Activated CD4-positive, alpha-beta T cell treated with anti-CD3 and anti-CD28 coated beads, Interleukin-2, amount 10 ng/mL, durations not matched to agents 7 days and 5 days (primary cell): ENCODE results near the gene TADA1. TPM values are rescaled to one million over a fixed set of nuclear protein-coding genes. Genes with fewer than 3 reads are reported as not detected.
"Not testable (repeated sequence)": the region's sequence is repeated elsewhere in the genome, so short reads cannot be mapped to it uniquely, and the experiment has no call there.

Experiments
- CTCF ChIA-PET: fragments of 350-600 bp; sonication (Branson Sonifier 250); formaldehyde crosslinking; loops from one replicate; lab custom pipeline; 2021; ENCODE audit warnings: antibody characterized with exemption; lab: Charles Lee
- POLR2A ChIA-PET: fragments of 350-600 bp; sonication (Branson Sonifier 250); formaldehyde crosslinking; loops from one replicate; lab custom pipeline; 2021; ENCODE audit warnings: antibody characterized with exemption; lab: Charles Lee
- DNase-seq: peaks from one replicate; pipeline ENCODE4 v3.0.0-alpha.2; 2020
- H3K27ac Mint-ChIP-seq: one replicate; pipeline ENCODE4 v1.8.0; 2021; ENCODE audit warnings: mild to moderate bottlenecking, moderate library complexity, mixed read lengths
- H3K27me3 Mint-ChIP-seq: one replicate; pipeline ENCODE4 v1.8.0; 2021; ENCODE audit warnings: mixed read lengths
- H3K36me3 Mint-ChIP-seq: one replicate; pipeline ENCODE4 v1.8.0; 2021; ENCODE audit warnings: low read depth, mixed read lengths
- H3K4me1 Mint-ChIP-seq: one replicate; pipeline ENCODE4 v1.8.0; 2021; ENCODE audit warnings: mixed read lengths
- H3K4me3 Mint-ChIP-seq: one replicate; pipeline ENCODE4 v1.8.0; 2021; ENCODE audit warnings: mild to moderate bottlenecking, moderate library complexity, mixed read lengths
- H3K9me3 Mint-ChIP-seq: one replicate; pipeline ENCODE4 v1.8.0; 2021; ENCODE audit warnings: mixed read lengths
- total RNA-seq, 2 experiments: library from RNA; stranded (reverse); gene quantifications; one replicate each; pipeline ENCODE4 v1.2.3, GENCODE V29; 2021

Gene TADA1
- total RNA-seq, 2 experiments from 2014 or later: 17.0 to 18.8 TPM

DNA sequence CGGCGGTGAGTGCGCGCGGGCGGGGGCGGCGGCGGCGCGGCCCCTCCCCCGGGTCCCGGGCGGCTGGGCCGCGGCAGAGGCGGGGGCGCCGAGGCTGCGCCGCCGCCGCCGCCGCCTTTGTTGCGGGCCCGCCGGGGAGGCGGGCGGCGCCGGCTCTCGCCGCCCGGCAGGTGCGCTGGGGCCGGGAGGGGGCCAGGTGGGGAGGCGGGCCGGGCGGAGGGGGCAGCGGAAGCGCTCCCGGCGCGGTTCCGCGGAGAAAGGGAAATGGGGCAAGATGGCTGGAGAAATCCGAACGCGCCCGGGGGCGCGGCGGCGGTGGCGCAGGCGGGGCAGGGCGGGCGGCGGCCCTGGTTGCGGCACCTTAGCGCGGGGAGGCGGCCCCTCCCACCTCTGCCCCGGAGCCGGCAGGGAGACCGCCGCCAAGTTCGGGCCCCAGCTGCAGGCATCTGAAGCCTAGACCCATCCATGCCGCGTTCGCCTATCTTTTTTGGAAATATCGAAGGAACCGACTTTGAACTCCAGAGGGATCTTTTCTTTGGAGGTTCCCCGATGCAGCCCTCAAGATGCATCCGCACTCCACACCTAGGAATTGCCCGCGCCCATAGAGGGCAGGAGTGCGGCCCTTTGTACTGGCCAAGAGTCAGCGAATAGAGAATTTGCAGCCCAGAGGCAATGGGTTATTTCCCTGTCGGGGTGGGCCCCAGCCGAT lies 36.3 kb downstream of the TADA1 start:
- peak overlapping the region; percentile 85 for H3K27ac Mint-ChIP-seq
- H3K27me3 Mint-ChIP-seq: no peaks in the 10 kb centered on the region
- peaks cover 43% of the 10 kb centered on the region for H3K36me3 Mint-ChIP-seq
- ChIA-PET CTCF (interaction anchor here (0.9 to 1.6 kb wide), 3 partner anchors 11 to 70 kb away, joined by 3 to 4 read pairs (median 4); no protein-coding TSS in a partner anchor), POLR2A (interaction anchor here (1.3 kb wide), 1 partner anchor 381 kb away, joined by 4 read pairs; the partner anchor contains the start of gene POU2F1)
- H3K4me3 Mint-ChIP-seq: peak overlapping the region; percentile 81
- no peaks in the 10 kb centered on the region for H3K9me3 Mint-ChIP-seq
- H3K4me1 Mint-ChIP-seq: peaks cover 52% of the 10 kb centered on the region
- peak; percentile 44 for DNase-seq

DNA sequence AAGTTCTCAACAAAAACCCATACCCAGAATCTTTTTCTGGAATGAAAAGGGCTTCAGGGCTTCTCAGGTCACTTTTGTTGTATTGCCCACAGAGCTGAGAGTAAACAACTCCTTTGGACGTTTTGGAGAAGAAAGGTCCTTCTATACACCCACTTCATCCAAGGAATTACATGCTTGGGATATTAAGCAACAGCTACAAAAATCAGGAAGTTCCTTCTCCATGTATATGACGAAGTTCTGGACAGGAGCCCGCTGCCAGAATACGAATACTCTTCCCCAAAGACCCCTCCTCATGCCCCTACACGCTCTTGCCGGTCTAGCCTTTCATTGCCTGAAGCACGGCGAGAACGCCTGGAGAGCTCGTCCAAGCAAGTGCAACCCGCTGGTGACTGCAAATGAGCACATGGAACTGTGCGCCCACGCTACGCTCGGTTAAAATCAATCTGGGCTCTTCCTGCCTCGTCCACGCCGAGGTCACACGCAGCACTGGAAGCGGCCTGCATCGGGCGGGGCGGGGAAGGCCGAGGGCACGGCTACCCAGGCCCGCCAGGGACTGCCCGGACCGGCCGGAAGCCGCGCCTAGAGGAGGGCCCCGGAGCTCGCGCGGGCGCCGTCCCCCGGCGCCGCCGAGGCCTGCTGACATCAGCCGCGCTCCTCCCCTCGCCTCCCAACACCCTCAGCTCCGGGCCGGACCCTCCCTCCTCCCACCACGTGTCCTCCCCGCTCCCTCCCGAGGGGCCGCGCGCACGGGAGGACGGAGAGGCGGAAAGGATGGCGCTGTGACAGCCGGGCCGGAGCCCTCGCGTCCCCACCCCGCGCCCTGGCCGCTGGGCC lies 37.1 kb downstream of the TADA1 start, which contains the start of gene POGK:
Gene POGK, plus strand, starts transcription at position 710 of the 834 bp plus-strand sequence. CDS start 1,482 bp downstream, outside the sequence.
- ChIA-PET POLR2A (interaction anchor here (1.3 kb wide), 1 partner anchor 381 kb away, joined by 4 read pairs; the partner anchor contains the start of gene POU2F1), CTCF (interaction anchor here (0.9 to 1.3 kb wide), 2 partner anchors 10 to 71 kb away, joined by 3 to 4 read pairs; no protein-coding TSS in a partner anchor)

DNA sequence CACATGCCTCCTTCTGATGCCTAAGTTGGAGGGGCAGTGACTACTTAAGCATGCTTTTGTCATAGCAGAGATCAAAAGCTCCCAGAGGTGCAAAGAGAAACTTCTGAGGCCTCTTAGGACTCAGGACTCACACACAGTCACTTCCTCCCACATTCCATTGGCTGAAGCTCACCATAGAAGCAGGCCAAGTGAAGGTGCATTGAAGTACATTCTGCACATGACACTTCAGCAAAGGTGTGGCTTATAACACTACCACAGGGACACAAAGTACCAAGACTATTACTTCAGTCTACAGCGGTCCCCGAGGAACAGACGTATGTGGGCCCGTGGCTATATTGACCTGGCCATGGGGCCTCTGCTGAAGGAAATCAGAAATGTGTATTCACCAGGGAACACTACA lies 39.3 kb downstream of the TADA1 start:
- Mint-ChIP-seq H3K9me3 (peaks cover 2% of the 10 kb centered on the region), H3K27me3 (no peaks in the 10 kb centered on the region), H3K4me3 (no peak overlapping the region), H3K27ac (peak overlapping the region; percentile 28), H3K4me1 (peaks cover 36% of the 10 kb centered on the region), H3K36me3 (peaks cover 15% of the 10 kb centered on the region)
- no peak for DNase-seq
- POLR2A ChIA-PET: no interaction called here
- CTCF ChIA-PET: interaction anchor here (0.5 kb wide), 1 partner anchor 1076 kb away, joined by 4 read pairs; no protein-coding TSS in a partner anchor

More for the DNA sequence above, 37.1 kb downstream of the TADA1 start, which contains the start of gene POGK:
- H3K36me3 Mint-ChIP-seq: peaks cover 36% of the 10 kb centered on the region
- DNase-seq: peak; percentile 85
- peak within 1 kb of the TSS; percentile 94 for H3K27ac Mint-ChIP-seq
- no peaks in the 10 kb centered on the region for H3K9me3 Mint-ChIP-seq
- H3K4me3 Mint-ChIP-seq: peak within 1 kb of the TSS; percentile 81
- peaks cover 45% of the 10 kb centered on the region for H3K4me1 Mint-ChIP-seq
- no peaks in the 10 kb centered on the region for H3K27me3 Mint-ChIP-seq

DNA sequence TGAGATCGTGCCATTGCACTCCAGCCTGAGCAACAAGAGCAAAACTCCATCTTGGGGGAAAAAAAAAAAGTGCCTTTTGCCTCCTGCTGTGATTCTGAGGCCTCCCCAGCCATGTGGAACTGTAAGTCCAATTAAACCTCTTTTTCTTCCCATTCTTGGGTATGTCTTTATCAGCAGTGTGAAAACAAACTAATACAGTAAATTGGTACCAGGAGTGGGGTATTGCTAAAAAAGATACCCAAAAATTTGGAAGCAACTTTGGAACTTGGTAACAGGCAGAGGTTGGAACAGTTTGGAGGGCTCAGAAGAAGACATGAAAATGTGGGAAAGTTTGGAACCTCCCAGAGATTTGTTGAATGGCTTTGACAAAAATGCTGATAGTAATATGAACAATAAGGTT lies 46.3 kb downstream of the TADA1 start:
- H3K27ac Mint-ChIP-seq, CTCF ChIA-PET, H3K4me1 Mint-ChIP-seq, H3K36me3 Mint-ChIP-seq, H3K27me3 Mint-ChIP-seq, POLR2A ChIA-PET, DNase-seq, H3K4me3 Mint-ChIP-seq: not testable (repeated sequence)
- peaks cover 20% of the 10 kb centered on the region for H3K9me3 Mint-ChIP-seq

DNA sequence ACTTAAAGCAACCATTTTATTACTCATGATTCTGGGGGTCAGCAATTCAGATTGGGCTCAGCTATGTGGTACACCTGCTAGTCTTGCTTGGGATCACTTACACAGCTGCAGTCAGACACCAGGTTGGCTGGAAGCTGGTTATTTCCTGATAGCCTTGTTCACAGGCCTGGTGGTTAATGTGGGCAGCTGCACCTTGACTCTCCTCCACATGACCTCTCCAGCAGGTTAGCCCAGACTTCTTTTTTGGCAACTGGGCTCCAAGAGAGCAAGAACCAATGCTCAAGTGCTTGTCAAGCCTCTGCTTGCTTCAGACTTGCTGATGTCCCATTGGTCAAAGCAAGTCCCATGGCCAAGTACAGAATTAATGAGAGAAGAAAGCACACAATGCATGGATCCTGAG lies 48.6 kb downstream of the TADA1 start:
- ChIA-PET POLR2A (no interaction called here), CTCF (interaction anchor here (0.6 to 1.0 kb wide), 2 partner anchors 10 to 16 kb away, joined by 3 read pairs; no protein-coding TSS in a partner anchor)
- Mint-ChIP-seq H3K27ac (no peak overlapping the region), H3K4me3 (no peak overlapping the region), H3K27me3 (peaks cover 2% of the 10 kb centered on the region), H3K9me3 (peaks cover 20% of the 10 kb centered on the region), H3K36me3 (peaks cover 3% of the 10 kb centered on the region), H3K4me1 (no peaks in the 10 kb centered on the region)
- DNase-seq: no peak

DNA sequence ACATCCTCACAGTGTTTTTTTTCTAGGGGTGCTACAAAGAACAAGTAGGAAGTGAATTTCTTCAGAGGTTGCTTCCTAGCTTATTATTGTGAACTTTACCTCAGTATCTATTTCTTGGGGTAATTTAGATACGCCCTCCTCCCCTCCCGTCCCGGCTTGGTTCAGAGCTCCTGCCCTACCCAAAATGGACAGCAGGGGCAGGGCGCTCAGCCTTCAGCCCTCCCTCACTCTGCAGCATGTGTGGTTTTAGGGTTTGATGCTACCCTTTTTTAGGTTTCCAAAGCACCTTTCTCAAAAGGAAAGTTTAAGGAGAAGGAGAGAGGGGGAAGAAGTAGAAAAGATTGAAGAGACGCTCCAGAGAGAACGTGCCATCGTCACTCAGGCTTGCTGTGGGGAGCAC lies 53.7 kb downstream of the TADA1 start:
- H3K27ac Mint-ChIP-seq: no peak overlapping the region
- DNase-seq: no peak
- H3K36me3 Mint-ChIP-seq: no peaks in the 10 kb centered on the region
- POLR2A ChIA-PET: no interaction called here
- H3K4me3 Mint-ChIP-seq: no peak overlapping the region
- no peaks in the 10 kb centered on the region for H3K27me3 Mint-ChIP-seq
- no peaks in the 10 kb centered on the region for H3K4me1 Mint-ChIP-seq
- H3K9me3 Mint-ChIP-seq: peaks cover 14% of the 10 kb centered on the region
- CTCF ChIA-PET: interaction anchor here (0.7 kb wide), 1 partner anchor 460 kb away, joined by 5 read pairs; no protein-coding TSS in a partner anchor

DNA sequence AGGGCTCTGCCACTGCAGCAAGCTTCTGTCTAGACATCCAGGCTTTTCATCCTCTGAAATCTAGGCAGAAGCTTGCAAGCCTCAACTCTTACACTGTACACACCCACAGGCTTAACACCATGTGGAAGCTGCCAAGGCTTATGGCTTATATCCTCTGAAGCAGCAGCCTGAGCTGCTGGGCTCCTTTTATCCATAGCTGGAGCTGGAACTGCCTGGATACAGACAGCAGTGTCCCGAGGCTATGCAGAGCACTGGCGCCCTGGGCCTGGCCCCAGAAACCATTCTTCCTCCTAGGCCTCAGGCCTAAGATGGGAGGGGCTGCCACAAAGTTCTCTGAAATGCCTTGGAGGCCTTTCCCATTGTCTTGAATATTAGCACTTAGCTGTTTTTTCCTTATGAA lies 56.1 kb downstream of the TADA1 start:
- H3K4me1 Mint-ChIP-seq: no peaks in the 10 kb centered on the region
- peaks cover 4% of the 10 kb centered on the region for H3K27me3 Mint-ChIP-seq

DNA sequence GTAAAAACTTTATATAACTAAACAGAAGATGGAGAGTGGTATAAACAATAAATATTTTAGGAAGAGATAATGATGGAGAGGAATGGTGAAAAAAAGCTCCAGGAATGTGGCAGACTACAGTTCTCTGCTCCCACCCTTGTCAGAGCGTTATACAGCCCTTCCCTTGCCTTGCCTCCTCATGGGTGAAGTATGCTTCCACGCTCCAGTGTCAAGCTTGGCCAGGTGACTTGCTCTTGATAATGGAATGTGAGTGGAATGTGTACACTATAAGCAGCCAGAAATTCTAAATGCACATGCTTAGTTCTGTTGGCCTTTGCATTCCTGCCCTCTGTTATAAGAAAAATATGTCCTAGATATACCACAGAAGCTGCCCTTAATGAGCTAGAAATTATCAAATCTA lies 61.5 kb downstream of the TADA1 start:
- H3K9me3 Mint-ChIP-seq: peaks cover 4% of the 10 kb centered on the region
- H3K27ac Mint-ChIP-seq: no peak overlapping the region
- peaks cover 20% of the 10 kb centered on the region for H3K27me3 Mint-ChIP-seq
- H3K4me3 Mint-ChIP-seq: no peak overlapping the region
- ChIA-PET POLR2A (no interaction called here), CTCF (no interaction called here)
- no peaks in the 10 kb centered on the region for H3K4me1 Mint-ChIP-seq
- no peaks in the 10 kb centered on the region for H3K36me3 Mint-ChIP-seq
- no peak for DNase-seq

More for the DNA sequence above, 56.1 kb downstream of the TADA1 start:
- Mint-ChIP-seq H3K27ac (no peak overlapping the region), H3K9me3 (peaks cover 14% of the 10 kb centered on the region), H3K36me3 (no peaks in the 10 kb centered on the region), H3K4me3 (no peak overlapping the region)
- CTCF ChIA-PET: no interaction called here
- no peak for DNase-seq
- POLR2A ChIA-PET: no interaction called here

DNA sequence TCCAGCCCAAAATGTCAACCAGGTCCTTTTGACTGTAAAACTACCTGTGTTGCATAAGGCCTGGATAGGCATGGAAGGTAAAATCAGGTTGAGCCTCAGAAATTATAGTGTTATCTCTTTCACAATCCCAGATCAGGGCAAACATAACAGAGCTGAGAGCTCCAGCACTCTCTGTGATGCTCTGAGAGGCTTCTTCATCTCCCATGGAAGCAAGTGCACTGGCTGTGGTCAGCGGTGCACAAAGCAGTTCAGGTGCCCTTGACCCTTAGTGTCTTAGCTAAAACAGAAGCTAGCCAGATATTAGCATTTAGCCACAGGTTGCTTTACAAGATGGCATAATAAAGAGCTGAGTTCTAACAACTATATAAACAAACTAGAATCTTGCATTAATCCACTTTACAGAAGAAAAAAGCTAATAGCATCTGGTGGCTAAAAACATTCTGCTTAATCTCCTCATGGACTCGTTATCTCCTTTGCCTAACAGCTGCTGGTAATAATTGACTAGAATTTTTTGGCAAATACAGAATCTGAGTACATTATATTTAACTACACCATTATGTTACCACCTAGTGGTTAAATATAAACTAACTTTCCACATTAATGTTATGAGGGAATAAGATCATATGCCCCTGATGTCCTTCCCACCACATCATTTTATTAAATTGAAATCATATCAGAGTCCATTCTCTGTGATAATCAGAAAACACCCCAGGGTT lies 62.4 kb downstream of the TADA1 start:
- ChIA-PET CTCF (interaction anchor here (1.1 kb wide), 1 partner anchor 245 kb away, joined by 3 read pairs; no protein-coding TSS in a partner anchor), POLR2A (no interaction called here)
- Mint-ChIP-seq H3K27me3 (peaks cover 20% of the 10 kb centered on the region), H3K36me3 (no peaks in the 10 kb centered on the region), H3K4me1 (no peaks in the 10 kb centered on the region), H3K9me3 (no peaks in the 10 kb centered on the region), H3K27ac (no peak overlapping the region), H3K4me3 (no peak overlapping the region)
- DNase-seq: no peak

DNA sequence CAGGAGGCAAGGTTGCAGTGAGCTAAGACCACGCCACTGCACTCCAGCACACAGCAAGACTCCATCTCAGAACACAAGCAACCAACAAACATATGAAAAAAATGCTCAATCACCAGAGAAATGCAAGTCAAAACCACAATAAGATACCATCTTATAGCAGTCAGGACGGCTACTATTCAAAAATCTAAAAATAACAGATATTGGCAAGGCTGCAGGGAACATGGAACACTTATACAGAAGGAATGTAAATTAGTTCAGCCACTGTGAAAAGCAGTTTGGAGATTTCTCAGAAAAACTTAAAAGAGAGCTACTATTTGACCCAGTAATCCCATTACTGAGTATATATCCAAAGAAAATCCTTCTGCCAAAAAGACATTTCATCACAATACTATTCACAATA lies 64.4 kb downstream of the TADA1 start:
- Mint-ChIP-seq H3K27me3 (peaks cover 20% of the 10 kb centered on the region), H3K36me3 (no peaks in the 10 kb centered on the region), H3K4me1 (no peaks in the 10 kb centered on the region), H3K9me3 (no peaks in the 10 kb centered on the region), H3K4me3 (no peak overlapping the region), H3K27ac (no peak overlapping the region)
- no peak for DNase-seq
- ChIA-PET CTCF (no interaction called here), POLR2A (no interaction called here)

DNA sequence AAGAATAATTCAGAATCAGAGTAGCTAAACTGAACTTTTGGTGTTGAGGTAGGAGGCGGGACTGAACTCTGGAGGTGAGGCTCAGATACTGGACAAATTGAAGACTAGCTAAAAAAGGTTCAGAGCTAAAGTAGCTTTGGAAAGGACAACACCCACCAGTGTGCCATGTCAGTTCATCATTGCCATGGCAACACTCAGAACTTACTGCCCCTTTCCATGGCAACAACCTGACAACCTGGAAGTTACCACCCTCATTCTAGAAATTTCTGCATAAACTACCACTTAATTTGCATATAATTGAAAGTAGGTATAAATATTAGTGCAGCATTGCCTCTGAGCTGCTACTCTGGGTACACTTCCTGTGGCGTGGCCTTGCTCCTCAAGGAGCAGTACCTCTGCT lies 67.1 kb downstream of the TADA1 start:
- no peaks in the 10 kb centered on the region for H3K9me3 Mint-ChIP-seq
- H3K4me1 Mint-ChIP-seq: no peaks in the 10 kb centered on the region
- no peak overlapping the region for H3K27ac Mint-ChIP-seq
- H3K27me3 Mint-ChIP-seq: peaks cover 16% of the 10 kb centered on the region
- H3K4me3 Mint-ChIP-seq: no peak overlapping the region
- POLR2A ChIA-PET: no interaction called here
- no peaks in the 10 kb centered on the region for H3K36me3 Mint-ChIP-seq
- CTCF ChIA-PET: no interaction called here
- no peak for DNase-seq
